ENCODE data around the gene TH. TPM values are rescaled to one million over a fixed set of nuclear protein-coding genes. Genes with fewer than 3 reads are reported as not detected.

Gene TH
- total and polyA plus RNA-seq, 2 of the 8 experiments (the other 6 are each of a cell fraction or from before 2014, with no cell fraction given), result 0.09 TPM; not detected in 1

DNA sequence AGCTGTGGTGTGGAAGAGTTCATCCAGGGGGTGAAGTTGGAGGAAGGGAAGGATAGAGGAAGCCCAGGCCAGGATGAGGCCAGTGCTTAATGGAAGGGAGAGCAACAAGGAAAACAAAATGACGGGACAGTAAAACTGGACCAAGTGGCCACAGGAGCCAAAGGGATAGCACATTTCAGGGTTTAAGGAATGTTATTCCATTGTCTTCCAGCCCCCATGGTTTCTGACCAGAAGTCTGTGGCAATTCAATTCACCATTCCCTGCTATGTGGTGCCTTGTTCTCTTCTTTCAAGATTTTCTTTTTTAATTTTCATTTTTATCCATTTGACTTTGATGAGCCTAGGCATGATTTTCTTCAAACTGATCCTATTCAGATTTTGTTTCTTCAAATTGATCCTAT, 54.9 kb downstream of the TH start:
- FAIRE-seq (no peak), DNase-seq (ENCODE audit: low read depth in 1 of 2, low spot score in 2 of 2) (no peak)
- no peak overlapping the region for H3K4ac ChIP-seq (replicated peaks; ENCODE audit: insufficient read length, low read depth, low read length)
- H2BK15ac ChIP-seq (ENCODE audit: low read length), result no peak overlapping the region
- H3K18ac ChIP-seq (ENCODE audit: extremely low read depth, low read length), result no peak overlapping the region
- H2BK20ac ChIP-seq (ENCODE audit: low read length), result no peak overlapping the region
- ChIA-PET CTCF (ENCODE audit: partially characterized antibody) (interaction anchor here (1.0 to 1.8 kb wide), 3 partner anchors 35 to 240 kb away, joined by 3 to 6 read pairs (median 5); no protein-coding TSS in a partner anchor), POLR2A (ENCODE audit: partially characterized antibody) (no interaction called here)
- no peak overlapping the region for H2BK12ac ChIP-seq (ENCODE audit: low read depth, low read length)
- peaks cover 0 to 8% (median 1%) of the 10 kb centered on the region in 4 experiments; a peak in 2 of 7 replicates for H3K4me1 ChIP-seq (replicated peaks in 1 of 4; ENCODE audit: control insufficient read depth in 3 of 4, insufficient read depth in 4 of 4, low read length in 3 of 4)
- no peak overlapping the region for H3K4me2 ChIP-seq (ENCODE audit: insufficient read depth in 1 of 2, low read depth in 2 of 2, low read length in 2 of 2)
- H2AFZ ChIP-seq (ENCODE audit: low read length), result no peak overlapping the region
- H3K4me3 ChIP-seq (ENCODE audit: extremely low read depth in 1 of 4, insufficient read depth in 2 of 4, low read depth in 3 of 4, low read length in 4 of 4), result no peak overlapping the region
- no peak overlapping the region for H3K56ac ChIP-seq (replicated peaks; ENCODE audit: insufficient read length, low read depth, low read length)
- no peak overlapping the region for H2AK5ac ChIP-seq (ENCODE audit: low read depth, low read length)
- peaks cover 2% of the 10 kb centered on the region; the same call in 1 of the 2 replicates for H3K23me2 ChIP-seq (ENCODE audit: low read depth, low read length)
- no peaks in the 10 kb centered on the region for H3K79me2 ChIP-seq (ENCODE audit: control insufficient read depth in 1 of 2, insufficient read depth in 2 of 2, low read length in 2 of 2)
- H4K20me1 ChIP-seq (replicated peaks in 1 of 2; ENCODE audit: control insufficient read depth in 1 of 2, insufficient read depth in 2 of 2, low read length in 2 of 2), result peaks cover 0 to 1% of the 10 kb centered on the region in 2 experiments
- 91% methylated on average over 1 of the region's 1 CpG; no CpG with 5 or more reads in 1 of the 2 experiments for WGBS, 2 experiments (ENCODE audit: extremely low coverage in 1 of 2, insufficient coverage in 1 of 2, insufficient read length in 1 of 2, insufficient replicate concordance in 2 of 2, low coverage in 1 of 2, low lambda C conversion rate in 2 of 2, missing lambda C conversion rate in 1 of 2)
- no peak overlapping the region for H3K27ac ChIP-seq (ENCODE audit: low read depth, low read length)
- no peak overlapping the region for H4K8ac ChIP-seq (ENCODE audit: extremely low read depth, insufficient read depth, low read length)
- no peak overlapping the region for H2BK5ac ChIP-seq (ENCODE audit: low read depth, low read length)
- no peak overlapping the region for H4K91ac ChIP-seq (replicated peaks; ENCODE audit: insufficient read length, low read length)
- no peak overlapping the region for H3K23ac ChIP-seq (ENCODE audit: insufficient read length)
- no peak overlapping the region for H3K9ac ChIP-seq (replicated peaks in 1 of 4; ENCODE audit: extremely low read depth in 1 of 4, low read depth in 3 of 4, low read length in 3 of 4)
- no peak overlapping the region for H2BK120ac ChIP-seq (replicated peaks; ENCODE audit: low read depth, low read length)
- no peaks in the 10 kb centered on the region for H3K79me1 ChIP-seq (ENCODE audit: low read depth, low read length)
- H3K14ac ChIP-seq (ENCODE audit: insufficient read length), result no peak overlapping the region
- no peaks in the 10 kb centered on the region; a peak in 1 of 7 replicates for H3K27me3 ChIP-seq (replicated peaks in 1 of 4; ENCODE audit: control insufficient read depth in 3 of 4, extremely low read depth in 1 of 4, insufficient read depth in 3 of 4, low read length in 3 of 4)
- peaks cover 8 to 13% of the 10 kb centered on the region in 2 experiments for H3K9me3 ChIP-seq (ENCODE audit: insufficient read depth in 2 of 2, low read depth in 1 of 2, low read length in 1 of 2)
- TF ChIP-seq TAF1 (IDR thresholded peaks at IDR 0.05; ENCODE audit: low read depth, low read length), result no peak
- TF ChIP-seq, protein P1, sequence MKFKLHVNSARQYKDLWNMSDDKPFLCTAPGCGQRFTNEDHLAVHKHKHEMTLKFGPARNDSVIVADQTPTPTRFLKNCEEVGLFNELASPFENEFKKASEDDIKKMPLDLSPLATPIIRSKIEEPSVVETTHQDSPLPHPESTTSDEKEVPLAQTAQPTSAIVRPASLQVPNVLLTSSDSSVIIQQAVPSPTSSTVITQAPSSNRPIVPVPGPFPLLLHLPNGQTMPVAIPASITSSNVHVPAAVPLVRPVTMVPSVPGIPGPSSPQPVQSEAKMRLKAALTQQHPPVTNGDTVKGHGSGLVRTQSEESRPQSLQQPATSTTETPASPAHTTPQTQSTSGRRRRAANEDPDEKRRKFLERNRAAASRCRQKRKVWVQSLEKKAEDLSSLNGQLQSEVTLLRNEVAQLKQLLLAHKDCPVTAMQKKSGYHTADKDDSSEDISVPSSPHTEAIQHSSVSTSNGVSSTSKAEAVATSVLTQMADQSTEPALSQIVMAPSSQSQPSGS (IDR thresholded peaks at IDR 0.05; ENCODE audit: low read length), result no peak
- no peak overlapping the region for H4K5ac ChIP-seq (ENCODE audit: insufficient read length, low read depth, low read length)
- no peaks in the 10 kb centered on the region for H3K36me3 ChIP-seq (ENCODE audit: control insufficient read depth in 2 of 4, insufficient read depth in 4 of 4, low read length in 3 of 4)
